HG03354 (cell line): ENCODE measurements around the gene PZP.
A peak's percentile ranks its signal among the peaks of the same experiment; 100 is the strongest.

ENCODE experiments used
- ATAC-seq: cut with Tn5 transposase; IDR thresholded peaks from one replicate; pipeline ENCODE4 v1.9.1; 2021; ENCODE audit warnings: mild to moderate bottlenecking; ENCODE audit not compliant: unreplicated experiment, poor library complexity, severe bottlenecking

The PZP gene

DNA sequence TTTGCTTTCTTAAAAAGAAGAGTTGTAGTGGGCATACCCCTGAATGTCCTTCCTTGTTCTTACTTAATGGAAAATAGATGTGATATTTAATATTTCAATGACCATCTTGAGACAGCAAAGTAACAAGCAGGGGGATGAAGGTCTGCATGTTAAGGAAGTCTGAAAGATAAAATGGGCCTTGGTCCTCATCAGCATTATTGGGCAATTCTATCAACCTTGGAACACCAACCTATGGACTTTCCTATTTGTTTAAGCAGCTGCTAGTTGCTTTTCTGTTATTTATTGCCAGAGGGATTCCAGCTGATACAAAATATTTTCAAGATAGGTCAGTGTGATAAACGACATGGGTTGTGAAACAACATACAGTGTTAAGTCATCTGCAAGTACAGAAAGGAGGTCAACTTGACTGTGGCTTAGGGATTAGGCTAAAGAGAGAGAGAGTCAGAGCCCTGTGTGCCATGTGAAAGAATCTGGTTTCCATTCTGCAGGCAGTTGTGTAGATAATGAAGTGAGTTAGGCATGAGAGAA, 76.1 kb downstream of the PZP start:
- no peak for ATAC-seq

DNA sequence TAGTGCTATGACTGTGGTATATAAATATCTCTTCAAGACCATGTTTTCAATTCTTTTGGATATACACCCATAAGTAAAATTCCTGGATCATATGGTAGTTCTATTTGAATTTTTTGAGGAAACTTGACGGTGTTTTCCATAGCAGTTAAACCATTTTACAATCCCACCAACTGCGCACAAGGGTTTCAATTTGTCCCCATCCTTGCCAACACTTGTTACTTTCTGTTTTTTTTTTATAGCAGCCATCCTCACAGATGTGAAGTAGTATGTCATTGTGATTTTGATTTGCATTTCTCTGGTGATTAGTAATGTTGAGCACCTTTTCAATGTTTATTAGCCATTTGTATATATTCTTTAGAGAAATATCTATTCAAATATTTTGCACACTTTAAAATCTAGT, 78.0 kb downstream of the PZP start:
- ATAC-seq = no peak

DNA sequence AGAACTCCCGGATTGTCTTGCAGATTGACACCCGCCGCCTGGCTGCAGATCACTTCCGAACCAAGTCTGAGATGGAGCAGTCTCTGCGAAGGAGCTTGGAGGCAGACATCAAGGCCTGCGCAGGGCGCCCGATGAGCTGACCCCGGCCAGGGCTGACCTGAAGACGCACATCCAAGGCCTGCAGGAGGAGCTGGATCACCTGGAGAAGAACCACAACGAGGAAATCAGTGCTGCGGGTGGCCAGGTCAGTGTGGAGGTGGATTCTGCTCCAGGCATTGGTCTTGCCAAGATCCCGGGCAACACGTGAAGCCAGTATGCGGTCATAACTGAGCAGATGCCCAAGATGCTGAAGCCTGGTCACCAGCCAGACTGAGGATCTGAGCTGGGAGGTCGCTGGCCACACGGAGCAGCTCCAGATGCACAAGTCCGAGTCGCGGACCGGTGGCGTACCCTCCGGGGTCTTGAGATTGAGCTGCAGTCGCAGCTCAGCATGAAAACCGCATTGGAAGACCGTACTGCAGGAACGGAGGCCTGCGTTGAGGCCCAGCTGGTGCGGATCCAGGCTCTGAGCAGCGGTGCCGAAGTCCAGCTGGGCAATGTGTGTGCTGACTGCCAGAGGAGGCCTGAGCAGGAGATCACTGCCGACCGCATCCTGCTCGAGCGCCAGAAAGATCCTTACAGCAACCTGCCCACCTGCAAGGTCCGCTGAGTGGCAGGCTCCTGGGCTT, 80.1 kb downstream of the PZP start:
- ATAC-seq = no peak

DNA sequence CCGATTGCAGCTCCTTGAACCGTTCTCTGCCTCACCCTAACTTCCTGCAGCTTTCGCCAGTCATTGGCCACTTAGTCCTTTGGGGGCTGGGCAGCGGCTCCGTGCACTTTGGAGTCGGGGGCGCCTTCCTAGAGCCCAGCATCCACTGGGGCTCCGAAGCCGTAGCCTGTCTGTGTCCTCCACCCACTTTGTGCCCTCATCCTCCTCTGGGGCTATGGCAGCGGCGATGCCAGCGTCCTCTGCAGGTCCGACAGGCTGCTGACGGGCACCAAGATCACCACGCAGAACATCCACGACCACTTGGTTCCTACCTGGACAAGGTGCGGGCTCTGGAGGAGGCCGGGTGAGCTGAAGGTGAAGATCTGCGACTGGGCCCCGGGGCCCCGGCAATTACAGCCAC, 80.7 kb downstream of the PZP start:
- no peak for ATAC-seq

DNA sequence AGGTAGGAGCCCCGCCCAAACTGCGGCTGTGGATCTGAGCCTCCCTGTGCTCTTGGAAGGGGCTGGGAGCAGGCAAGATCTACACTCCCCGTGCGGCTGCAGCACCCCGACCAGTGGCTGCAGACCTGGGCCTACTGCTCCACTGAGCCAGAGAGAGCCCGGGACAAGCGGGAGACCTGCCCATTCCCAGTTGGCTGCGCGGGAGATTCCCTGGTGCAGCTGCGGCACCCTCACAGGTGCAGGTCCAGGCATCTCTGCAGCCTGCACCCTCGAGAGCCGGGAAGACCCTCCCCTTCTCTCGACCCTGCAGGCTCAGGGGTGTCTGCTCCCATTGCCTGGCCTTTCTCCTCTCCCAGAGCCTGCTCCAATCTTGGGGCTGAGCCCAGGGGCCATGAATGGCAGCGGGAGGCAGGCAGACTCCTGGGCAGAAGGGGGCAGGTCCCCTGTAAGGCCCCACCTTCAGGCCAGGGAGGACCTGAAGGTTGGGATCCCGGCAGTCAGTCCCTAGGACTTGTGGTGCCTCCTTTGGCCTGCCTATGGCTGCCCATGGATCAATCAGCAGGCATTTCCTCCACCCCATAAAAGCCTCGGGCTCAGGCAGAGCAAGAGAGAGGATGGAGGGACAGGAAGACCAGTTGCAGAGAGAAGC, 83.7 kb downstream of the PZP start:
- ATAC-seq = no peak

DNA sequence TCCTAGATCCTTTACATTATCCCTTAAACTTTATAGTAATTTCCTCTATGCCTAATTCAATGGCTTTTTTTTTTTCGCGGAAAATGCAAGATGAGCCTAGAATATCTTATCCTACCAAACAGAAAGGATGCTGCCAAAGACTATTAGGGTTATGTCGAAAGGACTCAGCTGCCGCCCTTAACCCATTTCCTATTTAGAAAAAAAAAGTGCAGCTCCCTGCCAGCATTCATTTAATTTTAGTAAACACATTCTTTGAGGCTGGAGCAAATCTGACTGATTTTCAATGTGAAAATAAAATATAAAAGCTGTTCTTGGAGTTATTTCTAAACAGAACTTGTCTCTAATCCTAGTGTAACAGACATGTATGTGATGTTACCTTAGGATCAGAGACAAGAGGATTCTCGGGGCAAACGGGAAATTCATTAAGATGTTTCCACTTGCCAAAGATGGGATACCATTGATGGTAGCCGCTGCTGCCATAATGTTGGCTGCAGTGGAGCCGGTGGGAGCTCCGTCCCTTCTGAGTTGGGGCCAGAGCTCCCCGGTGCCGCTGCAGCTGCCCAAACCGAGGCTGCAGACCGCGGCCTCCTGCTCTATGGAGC, 84.3 kb downstream of the PZP start:
- ATAC-seq = no peak

DNA sequence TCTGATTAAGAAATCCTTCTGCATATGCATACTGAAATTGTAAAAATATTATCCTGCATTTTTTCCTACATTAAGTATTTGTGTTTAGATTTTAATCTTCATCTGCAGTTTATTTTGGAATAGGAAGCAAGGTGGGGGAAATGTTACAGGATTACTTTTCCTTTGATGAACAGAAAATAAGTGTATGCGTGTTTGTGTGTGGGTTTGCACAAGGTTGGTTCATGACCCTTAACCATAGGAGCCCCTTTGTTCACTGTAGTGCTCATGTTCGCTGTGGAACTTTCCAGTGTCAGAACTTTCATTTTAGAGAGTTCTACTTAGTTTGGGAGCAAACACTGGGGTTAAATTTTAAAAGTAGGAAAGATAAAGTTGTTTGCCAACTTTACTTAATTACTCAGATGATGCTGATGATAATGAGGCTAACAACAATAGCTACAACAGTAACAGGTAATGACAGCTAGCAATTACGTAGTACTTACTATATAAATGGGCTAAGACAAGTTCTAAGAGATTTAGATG, 86.0 kb downstream of the PZP start:
- no peak for ATAC-seq

DNA sequence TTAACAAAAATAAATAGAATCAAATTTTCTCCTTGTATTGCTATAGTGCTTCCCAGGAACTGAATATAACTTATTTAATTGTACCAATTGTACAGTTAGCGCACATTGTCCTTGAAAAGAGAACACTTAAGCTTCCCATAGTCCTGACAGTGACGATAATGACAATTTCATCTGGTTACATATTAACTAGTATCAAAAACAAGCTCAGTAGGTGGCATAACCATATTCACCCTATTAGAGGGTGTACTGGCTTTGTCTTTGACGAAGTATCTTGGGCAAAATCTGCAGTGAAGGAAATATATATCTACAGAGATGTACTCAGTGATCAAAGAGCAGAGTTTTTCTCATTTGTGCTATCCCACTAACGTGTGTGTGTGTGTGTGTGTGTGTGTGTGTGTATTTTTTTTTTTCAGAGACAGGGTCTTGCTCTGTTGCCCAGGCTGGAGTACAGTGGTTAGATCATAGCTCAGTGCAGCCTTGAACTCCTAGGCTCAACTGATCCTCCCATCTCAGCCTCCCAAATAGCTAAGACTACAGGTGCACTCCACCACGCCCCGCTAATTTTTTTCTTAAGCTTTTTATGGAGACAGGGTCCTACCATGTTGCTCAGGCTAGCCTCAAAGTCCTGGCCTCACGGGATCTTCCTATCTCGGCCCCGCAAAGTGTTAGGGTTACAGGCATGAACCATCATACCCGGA, 87.6 kb downstream of the PZP start:
- ATAC-seq = no peak

DNA sequence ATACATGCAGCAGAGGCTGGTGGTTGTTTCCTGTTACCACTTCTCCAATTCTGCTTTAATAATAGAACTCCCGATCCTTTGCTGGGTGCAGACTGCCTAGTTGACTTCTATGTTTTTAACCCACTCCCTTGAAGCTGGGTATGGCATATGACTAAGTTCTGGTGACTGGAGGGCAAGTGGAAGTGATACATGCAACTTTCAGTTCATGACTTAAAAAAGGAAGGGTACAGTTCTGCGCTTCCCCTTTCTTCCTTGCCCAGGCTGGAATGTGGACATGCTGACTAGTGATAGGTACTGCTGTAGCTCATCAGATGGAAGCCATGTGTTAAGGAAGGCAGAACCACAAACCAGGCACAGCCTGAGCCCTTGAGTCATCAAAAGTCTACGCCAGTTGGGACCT, 90.0 kb downstream of the PZP start:
- ATAC-seq = peak; percentile 67

DNA sequence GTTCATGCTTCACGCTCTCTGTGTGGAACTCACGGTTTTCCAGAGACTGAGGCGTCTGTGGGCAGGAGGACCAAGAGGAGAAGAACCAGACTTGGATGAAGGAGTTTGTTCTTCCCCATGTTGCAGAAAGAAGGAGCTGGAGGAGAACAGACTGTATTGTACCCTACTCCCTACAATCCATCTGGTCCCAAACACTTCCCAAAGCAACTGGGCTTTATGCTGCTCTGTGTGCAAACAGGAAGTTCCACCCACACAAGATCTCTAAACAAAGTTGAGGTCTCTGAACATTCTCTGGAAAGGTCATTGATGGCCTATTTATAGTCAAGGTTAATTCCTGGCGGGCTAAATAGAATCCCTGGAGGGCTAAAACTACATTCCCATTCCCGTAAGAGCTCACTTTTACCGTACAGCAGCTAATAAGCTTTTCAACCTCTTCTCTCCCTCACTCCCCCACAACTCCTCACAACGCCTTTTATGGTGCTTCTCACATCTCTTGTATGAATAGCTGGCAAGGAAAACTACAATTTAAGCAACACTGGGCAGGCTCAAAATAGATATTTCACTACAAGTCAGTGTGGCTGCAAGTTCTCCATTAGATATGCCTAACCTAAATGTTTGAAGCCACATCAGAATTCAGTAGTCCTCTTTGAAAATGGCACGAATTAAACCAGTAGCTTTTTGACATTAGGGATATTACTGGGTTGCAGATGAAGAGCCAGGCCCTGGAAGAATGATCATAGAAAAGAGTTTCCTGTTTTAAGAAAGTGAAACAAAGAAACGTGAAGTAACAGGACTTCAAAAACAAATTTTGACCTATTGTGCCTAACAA, 92.2 kb downstream of the PZP start, which contains the start of gene A2M:
TSS of gene A2M (minus strand) at position 189 of the 829 bp plus-strand sequence. CDS start at position 119, 70 bp downstream.
- ATAC-seq = no peak

DNA sequence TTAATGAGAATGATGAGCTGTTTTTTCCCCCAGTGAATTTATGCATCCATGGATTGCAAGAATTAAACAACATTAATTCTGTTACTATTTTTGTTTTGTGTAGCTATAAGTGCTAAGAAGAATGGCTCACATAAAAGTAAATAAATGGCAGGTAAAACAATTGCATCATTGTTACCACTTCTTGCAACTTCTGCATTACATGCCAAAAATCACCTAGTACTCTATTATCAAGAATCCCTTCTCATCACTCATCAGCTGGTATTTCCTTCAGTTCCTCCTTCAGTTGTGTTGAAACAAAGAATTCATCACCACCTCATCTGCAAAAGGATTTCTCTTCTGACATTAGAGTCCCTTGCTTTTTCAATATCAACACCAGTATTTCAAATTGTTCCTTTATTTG, 93.2 kb downstream of the PZP start:
- ATAC-seq = no peak

DNA sequence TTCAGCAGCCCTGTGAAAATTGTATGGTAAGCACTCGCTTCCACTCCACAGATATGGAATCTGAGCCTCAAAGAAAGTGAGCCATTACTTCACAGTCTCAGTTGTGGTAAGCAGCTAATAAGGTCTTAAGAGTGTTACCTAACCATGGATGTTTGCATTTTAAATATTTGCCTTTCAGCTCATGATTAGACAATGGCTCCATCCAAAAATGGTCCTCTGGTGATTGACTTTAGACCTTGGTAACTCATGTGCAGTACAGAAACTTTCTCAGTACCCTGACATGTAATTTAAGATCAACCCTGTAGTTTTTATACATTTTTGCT, 94.2 kb downstream of the PZP start:
- no peak for ATAC-seq

DNA sequence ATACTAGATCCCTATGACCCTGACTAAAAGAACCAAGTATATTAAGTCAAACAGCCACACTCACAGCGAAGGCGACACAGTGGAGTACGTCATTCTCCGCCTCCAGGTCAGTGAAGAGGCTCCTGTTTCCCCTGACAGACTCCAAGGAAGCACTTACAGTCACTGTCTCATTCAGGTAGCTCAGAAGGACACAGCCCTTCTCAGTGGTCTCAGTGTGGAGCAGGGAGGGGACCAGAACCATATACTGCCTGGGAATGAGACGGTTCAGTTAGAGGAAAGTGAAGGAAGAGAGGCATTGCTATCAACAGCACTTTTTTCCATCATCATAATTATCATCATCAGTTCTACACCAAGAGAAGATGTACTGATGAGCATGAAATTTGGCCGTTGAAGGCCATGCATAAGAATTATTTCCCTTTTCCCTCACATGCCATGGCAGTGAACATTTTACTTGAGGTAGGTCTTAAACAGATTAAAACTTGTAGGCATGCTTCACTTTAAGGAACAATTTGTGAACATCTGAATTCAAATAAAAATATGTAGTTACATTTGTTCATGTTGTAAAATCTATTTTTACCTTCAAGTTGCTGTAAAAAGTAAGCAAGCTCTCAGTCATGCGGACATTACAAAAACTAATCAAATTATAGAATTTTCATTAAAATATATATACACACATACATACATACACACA, 94.8 kb downstream of the PZP start:
- no peak for ATAC-seq

DNA sequence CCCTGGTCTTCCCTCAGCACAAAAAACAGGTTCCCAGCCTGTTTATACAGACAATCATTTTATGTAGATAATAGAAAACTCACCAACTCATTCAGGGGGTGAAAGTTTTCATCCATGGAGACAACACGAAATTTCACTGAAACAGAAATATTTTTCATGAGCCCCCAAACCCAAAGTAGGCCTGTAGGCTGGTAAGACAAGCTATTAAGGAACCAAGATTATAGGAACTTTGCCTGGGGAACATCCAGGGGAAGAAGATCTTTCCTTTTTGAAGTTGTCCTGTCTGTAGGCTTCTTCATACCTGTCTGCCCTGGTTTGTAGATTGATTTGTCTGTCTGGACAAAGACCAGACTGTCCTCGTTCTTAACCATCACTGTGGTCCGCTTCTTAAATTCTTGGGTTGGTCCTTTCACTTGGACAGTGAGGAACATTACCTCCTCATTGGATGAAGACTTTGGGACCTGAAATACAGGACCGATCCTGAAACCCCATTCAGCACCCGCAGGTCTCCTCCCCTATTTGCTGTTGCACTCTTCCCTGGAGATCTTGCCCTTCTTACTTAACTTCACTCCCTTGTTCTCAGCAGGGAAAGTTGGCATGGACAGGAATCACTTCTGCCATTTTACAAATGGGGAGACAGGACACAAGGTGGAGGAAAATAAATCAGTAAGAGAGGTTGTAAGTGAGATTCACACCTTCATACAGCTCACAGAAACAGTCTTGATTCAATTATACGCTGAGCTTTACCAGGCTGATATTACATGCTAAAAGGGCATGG, 95.9 kb downstream of the PZP start:
- no peak for ATAC-seq

DNA sequence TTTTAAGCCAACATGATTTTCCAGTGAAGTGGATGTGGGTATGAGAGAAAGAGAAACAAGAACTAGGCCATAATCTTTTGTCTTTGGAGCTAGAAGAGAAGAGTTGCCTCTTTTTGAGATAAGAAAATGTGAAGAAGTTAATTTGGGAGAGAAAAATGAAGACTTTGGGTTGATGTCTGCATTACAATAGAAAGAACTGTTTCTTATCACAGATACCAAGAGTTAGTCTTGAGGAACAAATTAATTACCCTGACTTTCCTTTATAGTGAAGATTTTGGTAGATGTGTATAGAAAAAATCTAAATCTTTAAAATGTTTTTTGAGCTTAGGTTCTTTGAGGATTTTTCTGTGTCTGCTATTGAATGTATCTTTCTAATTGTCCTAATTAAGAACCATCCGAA, 96.7 kb downstream of the PZP start:
- no peak for ATAC-seq

DNA sequence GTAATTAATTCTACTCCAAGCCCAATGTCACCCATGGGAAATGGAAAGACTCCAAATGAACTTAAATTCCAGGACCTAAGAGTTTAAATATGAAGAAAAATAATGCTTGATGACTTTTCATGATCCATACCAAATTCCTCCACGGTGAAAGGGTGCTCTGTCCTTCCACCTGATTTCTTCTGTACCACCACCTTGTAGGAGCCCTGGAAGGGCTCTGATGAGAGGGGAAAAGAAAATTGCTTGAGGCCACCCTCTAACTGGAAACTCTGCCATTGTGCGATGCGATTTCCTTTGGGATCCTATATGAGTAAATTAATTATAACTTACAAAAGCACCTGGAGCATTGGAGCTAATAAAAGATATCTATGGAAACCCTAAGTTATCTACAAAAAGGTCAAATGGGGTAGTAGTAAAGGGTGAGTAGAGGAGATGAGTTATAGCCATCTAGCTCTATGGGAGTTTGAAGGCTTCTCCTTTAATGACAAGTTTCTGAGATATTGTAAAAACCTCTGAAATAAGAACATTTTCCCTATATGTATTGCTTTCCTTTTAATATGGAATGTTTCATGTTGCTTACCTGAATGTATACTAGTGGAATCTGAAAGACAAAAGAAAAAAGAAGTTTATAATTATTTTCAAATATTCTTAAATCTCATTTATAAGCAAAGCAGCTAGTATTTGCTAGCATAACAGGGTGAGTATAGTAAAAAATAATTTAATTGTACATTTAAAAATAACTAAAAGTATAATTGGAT, 98.3 kb downstream of the PZP start:
- no peak for ATAC-seq

DNA sequence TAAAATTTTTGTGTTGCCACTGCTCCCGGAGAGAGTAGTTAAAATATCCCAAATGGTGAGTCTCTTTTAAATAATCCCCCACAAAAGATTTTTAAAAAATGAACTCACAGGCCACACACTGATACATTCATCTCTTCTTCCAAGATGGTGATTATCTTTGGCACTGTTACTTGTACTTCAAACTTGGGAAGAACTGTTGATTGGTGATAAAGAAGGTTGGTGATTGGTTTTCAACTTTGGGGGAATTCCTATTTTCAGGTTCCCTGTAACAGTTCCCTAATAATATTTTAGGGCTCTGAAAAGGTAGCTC, 99.0 kb downstream of the PZP start:
- no peak for ATAC-seq
